Activated CD4-positive, alpha-beta T cell treated with anti-CD3 and anti-CD28 coated beads, Interleukin-2, amount 10 ng/mL, durations not matched to agents 24 days and 14 days (primary cell): Measurements from ENCODE around the gene RPE65. TPM values are rescaled to one million over a fixed set of nuclear protein-coding genes. Genes with fewer than 3 reads are reported as not detected.
"Not testable (repeated sequence)": the region's sequence is repeated elsewhere in the genome, so short reads cannot be mapped to it uniquely, and the experiment has no call there.

Experiments
- DNase-seq: peaks from one replicate; pipeline ENCODE4 v3.0.0; 2022
- H3K27ac Mint-ChIP-seq: one replicate; pipeline ENCODE4 v1.8.0; 2022; ENCODE audit warnings: mild to moderate bottlenecking, mixed read lengths
- H3K27me3 Mint-ChIP-seq: one replicate; pipeline ENCODE4 v1.8.0; 2022; ENCODE audit warnings: mixed read lengths
- H3K36me3 Mint-ChIP-seq: one replicate; pipeline ENCODE4 v1.8.0; 2022; ENCODE audit warnings: low read depth, mild to moderate bottlenecking, mixed read lengths
- H3K4me1 Mint-ChIP-seq: one replicate; pipeline ENCODE4 v1.8.0; 2021; ENCODE audit warnings: mixed read lengths
- H3K4me3 Mint-ChIP-seq: one replicate; pipeline ENCODE4 v1.8.0; 2022; ENCODE audit warnings: mild to moderate bottlenecking, moderate library complexity, mixed read lengths
- H3K9me3 Mint-ChIP-seq: one replicate; pipeline ENCODE4 v1.8.0; 2021; ENCODE audit warnings: mixed read lengths
- intact Hi-C: fragments of 100-400 bp; cut with micrococcal nuclease; formaldehyde crosslinking; loops from one replicate; pipeline ENCODE4 v1.15.1; 2023
- total RNA-seq: library from RNA; stranded (reverse); gene quantifications from 2 replicates; pipeline ENCODE4 v1.2.3, GENCODE V29; 2022

Gene RPE65
- total RNA-seq: not detected in 2 replicates

DNA sequence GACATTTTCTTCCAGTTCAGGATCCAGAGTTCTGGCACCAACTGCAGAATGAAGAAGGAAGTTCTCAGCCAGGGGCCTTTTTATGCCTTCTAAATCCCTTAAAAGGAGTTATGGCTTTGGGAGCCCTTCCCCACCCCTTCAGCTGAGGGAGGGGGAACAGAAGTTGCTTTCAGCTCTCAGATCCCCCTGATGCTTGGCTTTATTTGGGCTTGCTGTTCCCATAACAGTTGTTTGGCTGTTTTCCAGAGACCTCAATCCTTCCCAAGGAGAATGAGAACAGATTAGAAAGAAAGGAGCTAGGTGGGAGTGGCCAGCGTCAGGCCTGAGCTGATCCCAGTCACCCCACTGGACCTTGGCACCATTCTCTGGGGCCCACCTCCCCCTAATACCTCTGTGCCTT lies at the start of gene RPE65:
TSS of gene RPE65 (minus strand) at position 54 of the 400 bp plus-strand sequence. CDS start at position 5, 49 bp downstream.
- H3K27me3 Mint-ChIP-seq: peaks cover 3% of the 10 kb centered on the region

GRCh38 chr1:68497358-68497698 lies 47.6 kb upstream of the RPE65 start:
- H3K27ac Mint-ChIP-seq: peak overlapping the region; percentile 9
- intact Hi-C loops: loop anchor here (2.0 kb wide), 1 partner anchor 377 kb away; no protein-coding TSS in a partner anchor
- H3K9me3 Mint-ChIP-seq: no peaks in the 10 kb centered on the region
- peak overlapping the region; percentile 92 for H3K4me3 Mint-ChIP-seq
- H3K36me3 Mint-ChIP-seq: peaks cover 7% of the 10 kb centered on the region
- H3K27me3 Mint-ChIP-seq: peaks cover 35% of the 10 kb centered on the region
- no peak for DNase-seq
- H3K4me1 Mint-ChIP-seq: peaks cover 19% of the 10 kb centered on the region

More for the DNA sequence above, at the start of gene RPE65:
- H3K4me1 Mint-ChIP-seq: no peaks in the 10 kb centered on the region
- H3K36me3 Mint-ChIP-seq: no peaks in the 10 kb centered on the region
- H3K4me3 Mint-ChIP-seq: no peak within 1 kb of the TSS
- no peak for DNase-seq
- H3K27ac Mint-ChIP-seq: no peak within 1 kb of the TSS
- intact Hi-C loops: no loop called here
- no peaks in the 10 kb centered on the region for H3K9me3 Mint-ChIP-seq

DNA sequence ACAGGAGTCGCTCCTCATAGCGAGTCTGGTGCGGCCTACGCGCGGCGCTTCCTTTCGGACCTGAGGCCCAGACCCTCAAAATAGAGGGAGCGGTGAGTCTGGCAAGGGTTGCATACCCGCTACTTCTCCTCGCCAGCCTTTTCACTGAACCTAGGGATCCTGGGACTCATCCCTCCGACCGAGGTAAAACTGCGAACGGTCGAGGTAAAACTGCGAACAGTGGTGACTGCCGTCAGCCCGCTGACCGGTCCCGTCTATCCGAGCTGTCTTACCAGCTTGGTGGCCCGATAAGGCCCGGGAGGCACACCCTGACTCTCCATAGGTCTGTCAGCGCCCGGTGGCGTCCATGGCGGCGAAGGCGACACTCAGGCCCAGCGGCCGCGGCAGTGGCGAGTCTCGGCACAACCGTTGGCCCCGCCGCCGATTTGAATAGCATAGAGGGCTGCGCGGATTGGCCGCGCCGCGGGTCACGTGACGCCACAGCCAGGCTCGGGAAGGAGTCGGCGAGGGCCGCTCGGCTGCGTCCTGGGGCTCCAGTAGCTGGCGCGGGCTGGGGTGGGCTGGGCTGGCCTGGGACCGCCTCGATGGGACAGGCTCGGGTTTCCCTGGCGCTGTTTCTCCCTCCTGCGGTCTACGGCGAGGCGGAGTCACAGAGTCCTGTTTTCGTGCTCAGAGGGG lies 47.1 kb upstream of the RPE65 start, which contains the start of gene DEPDC1:
TSS of gene DEPDC1 (minus strand) at position 403 of the 678 bp plus-strand sequence. CDS start at position 320, 83 bp downstream.
- Mint-ChIP-seq H3K9me3 (no peaks in the 10 kb centered on the region), H3K27me3 (peaks cover 35% of the 10 kb centered on the region), H3K36me3 (peaks cover 7% of the 10 kb centered on the region), H3K27ac (peak within 1 kb of the TSS; percentile 86), H3K4me3 (peak within 1 kb of the TSS; percentile 92), H3K4me1 (peaks cover 19% of the 10 kb centered on the region)
- peak; percentile 97 for DNase-seq
- intact Hi-C loops: loop anchor here (2.0 kb wide), 1 partner anchor 376 kb away; no protein-coding TSS in a partner anchor

DNA sequence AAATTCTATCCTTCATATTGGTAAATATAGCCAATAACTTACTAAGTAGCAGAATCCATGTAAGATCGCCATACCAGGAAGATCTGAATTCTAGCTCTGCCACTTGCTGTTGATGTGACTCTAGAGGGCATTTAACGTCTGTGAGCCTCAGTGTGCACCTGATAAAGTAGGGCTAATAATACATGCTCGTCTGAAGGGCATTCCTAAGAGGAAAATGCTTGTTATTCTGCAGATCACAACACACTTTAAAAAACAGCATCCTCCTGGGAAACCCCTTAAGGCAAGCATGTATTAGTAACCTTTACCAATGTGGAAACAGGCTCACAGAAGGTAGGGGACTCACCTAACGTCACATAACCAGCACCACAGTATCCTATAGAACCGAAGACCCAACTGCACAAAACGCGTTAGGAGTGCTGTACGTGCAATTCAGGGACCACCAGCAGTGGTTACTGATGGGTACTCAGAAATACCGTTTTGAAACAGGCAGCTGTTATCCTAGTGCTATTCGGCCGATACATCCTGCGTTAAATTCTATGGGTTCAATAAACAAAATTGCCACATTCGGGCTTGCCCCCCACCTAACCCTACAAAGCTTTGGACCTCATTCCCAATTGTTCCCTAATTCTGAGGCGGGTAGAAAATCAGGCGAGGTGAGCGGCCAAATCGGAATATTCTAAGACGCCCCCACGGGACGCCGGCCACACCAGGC lies 46.4 kb upstream of the RPE65 start:
- Mint-ChIP-seq H3K4me1 (peaks cover 21% of the 10 kb centered on the region), H3K36me3 (peaks cover 9% of the 10 kb centered on the region), H3K27me3 (peaks cover 31% of the 10 kb centered on the region), H3K9me3 (no peaks in the 10 kb centered on the region), H3K4me3 (peak overlapping the region; percentile 92), H3K27ac (peak overlapping the region; percentile 86)
- intact Hi-C loops: loop anchor here (2.0 kb wide), 1 partner anchor 375 kb away; no protein-coding TSS in a partner anchor
- no peak for DNase-seq

DNA sequence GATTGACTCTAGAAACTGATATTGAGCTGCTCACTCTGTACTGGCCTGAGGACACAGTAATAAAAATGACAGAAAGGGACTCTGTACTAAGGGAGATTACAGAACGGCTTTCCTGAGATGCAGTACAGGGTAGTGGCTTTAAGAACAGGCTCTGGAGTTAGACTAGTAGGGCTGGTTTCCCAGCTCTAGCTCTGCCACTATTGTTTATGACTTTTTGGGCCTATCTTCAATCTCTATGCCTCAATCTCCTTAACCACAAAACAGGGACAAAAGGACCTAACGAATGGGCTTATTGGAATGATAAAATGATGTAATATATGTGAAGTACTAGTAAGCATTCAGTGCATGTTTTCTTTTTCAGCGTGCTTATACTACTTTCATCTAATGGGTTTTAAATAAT lies 45.8 kb upstream of the RPE65 start:
- Mint-ChIP-seq H3K4me1 (peaks cover 23% of the 10 kb centered on the region), H3K36me3 (peaks cover 14% of the 10 kb centered on the region), H3K9me3 (no peaks in the 10 kb centered on the region), H3K27me3 (peaks cover 25% of the 10 kb centered on the region), H3K27ac (peak overlapping the region; percentile 86), H3K4me3 (peak overlapping the region; percentile 92)
- DNase-seq: no peak
- intact Hi-C loops: no loop called here

DNA sequence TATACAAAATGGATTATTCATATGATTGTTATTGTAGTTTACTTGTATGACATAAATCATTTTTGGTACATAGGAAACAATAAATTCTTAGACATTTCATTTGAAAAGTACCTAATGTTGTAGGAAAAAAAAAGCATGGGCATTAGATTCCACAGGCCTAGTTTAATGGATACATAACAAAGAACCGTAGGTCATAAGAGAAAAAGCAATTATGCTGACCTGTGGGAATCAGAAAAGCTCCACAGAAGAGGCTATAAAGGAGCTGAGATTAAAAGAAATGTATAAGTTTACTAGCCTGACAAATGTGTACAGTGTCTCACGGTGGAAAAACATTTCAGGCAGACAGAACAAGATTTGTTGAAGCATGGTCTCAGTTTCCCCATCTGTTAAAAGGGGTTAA lies 43.4 kb upstream of the RPE65 start:
- H3K4me3 Mint-ChIP-seq: no peak overlapping the region
- DNase-seq: no peak
- H3K27ac Mint-ChIP-seq: no peak overlapping the region
- intact Hi-C loops: no loop called here
- H3K36me3 Mint-ChIP-seq: peaks cover 23% of the 10 kb centered on the region
- peaks cover 23% of the 10 kb centered on the region for H3K4me1 Mint-ChIP-seq
- peaks cover 7% of the 10 kb centered on the region for H3K27me3 Mint-ChIP-seq
- H3K9me3 Mint-ChIP-seq: peaks cover 3% of the 10 kb centered on the region

GRCh38 chr1:68492255-68492654 lies 42.5 kb upstream of the RPE65 start:
- H3K4me3 Mint-ChIP-seq, H3K27me3 Mint-ChIP-seq, H3K27ac Mint-ChIP-seq, DNase-seq, H3K9me3 Mint-ChIP-seq, intact Hi-C loops: not testable (repeated sequence)
- H3K36me3 Mint-ChIP-seq: peaks cover 25% of the 10 kb centered on the region
- H3K4me1 Mint-ChIP-seq: peaks cover 20% of the 10 kb centered on the region

GRCh38 chr1:68490046-68490651 lies 40.4 kb upstream of the RPE65 start:
- Mint-ChIP-seq H3K4me3 (no peak overlapping the region), H3K27ac (no peak overlapping the region), H3K9me3 (peaks cover 3% of the 10 kb centered on the region), H3K27me3 (no peaks in the 10 kb centered on the region), H3K4me1 (peaks cover 13% of the 10 kb centered on the region), H3K36me3 (peaks cover 34% of the 10 kb centered on the region)
- intact Hi-C loops: no loop called here
- DNase-seq: no peak

GRCh38 chr1:68485431-68486022 lies 35.8 kb upstream of the RPE65 start:
- Mint-ChIP-seq H3K36me3 (peaks cover 40% of the 10 kb centered on the region), H3K27me3 (no peaks in the 10 kb centered on the region), H3K4me1 (peaks cover 5% of the 10 kb centered on the region), H3K9me3 (peaks cover 3% of the 10 kb centered on the region), H3K27ac (no peak overlapping the region), H3K4me3 (no peak overlapping the region)
- intact Hi-C loops: no loop called here
- DNase-seq: no peak

- H3K36me3 Mint-ChIP-seq: peaks cover 37% of the 10 kb centered on the region
- no peak overlapping the region for H3K4me3 Mint-ChIP-seq
- intact Hi-C loops: no loop called here
- H3K27me3 Mint-ChIP-seq: no peaks in the 10 kb centered on the region
- no peak overlapping the region for H3K27ac Mint-ChIP-seq
- no peaks in the 10 kb centered on the region for H3K9me3 Mint-ChIP-seq
- peaks cover 7% of the 10 kb centered on the region for H3K4me1 Mint-ChIP-seq
- DNase-seq: no peak
Measured at GRCh38 chr1:68484618-68485017, 34.9 kb upstream of the RPE65 start.

DNA sequence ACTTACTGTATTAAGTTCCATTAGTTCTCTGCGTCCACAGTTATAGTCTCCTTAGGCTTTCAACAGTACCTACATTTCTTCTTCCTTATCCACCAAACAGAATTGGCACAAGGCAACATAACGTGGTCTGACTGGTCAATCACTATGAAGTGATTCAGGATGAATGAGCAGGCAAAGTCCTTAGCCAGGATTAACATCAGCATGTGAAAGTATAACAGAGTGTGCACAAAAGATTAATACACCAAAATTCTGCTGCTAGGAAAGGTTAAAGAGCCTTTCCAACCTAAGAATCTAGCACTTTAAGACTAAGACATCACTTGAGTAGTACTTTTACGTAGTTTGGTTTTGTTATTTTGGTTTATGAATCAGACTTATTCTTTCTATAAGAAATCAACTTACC lies 31.3 kb upstream of the RPE65 start:
- DNase-seq: no peak
- H3K27ac Mint-ChIP-seq: no peak overlapping the region
- H3K4me1 Mint-ChIP-seq: peaks cover 4% of the 10 kb centered on the region
- peaks cover 39% of the 10 kb centered on the region for H3K36me3 Mint-ChIP-seq
- no peaks in the 10 kb centered on the region for H3K27me3 Mint-ChIP-seq
- intact Hi-C loops: no loop called here
- no peak overlapping the region for H3K4me3 Mint-ChIP-seq
- no peaks in the 10 kb centered on the region for H3K9me3 Mint-ChIP-seq

GRCh38 chr1:68479501-68479900 lies 29.7 kb upstream of the RPE65 start:
- no peak for DNase-seq
- Mint-ChIP-seq H3K27ac (no peak overlapping the region), H3K27me3 (no peaks in the 10 kb centered on the region), H3K4me3 (no peak overlapping the region), H3K4me1 (peaks cover 4% of the 10 kb centered on the region), H3K36me3 (peaks cover 34% of the 10 kb centered on the region), H3K9me3 (no peaks in the 10 kb centered on the region)
- intact Hi-C loops: no loop called here

DNA sequence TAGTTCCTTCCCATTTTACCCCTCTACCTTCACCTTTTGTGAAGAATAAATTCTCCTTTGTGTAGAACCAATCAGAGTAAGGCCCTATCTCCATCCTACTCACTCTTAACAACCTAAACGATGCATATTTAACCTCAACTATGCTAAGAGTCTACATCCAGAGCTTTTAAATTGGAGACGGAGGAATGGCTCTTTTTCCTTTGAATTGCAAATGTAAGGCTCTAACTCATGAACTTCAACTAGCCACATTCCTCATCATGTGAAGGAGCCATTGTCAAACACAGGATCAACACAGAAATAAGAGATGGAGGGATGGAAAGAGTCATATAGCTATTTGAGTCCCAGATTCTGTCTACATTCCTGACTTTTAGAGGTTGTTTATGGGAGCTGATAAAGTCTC lies 28.9 kb upstream of the RPE65 start:
- intact Hi-C loops: no loop called here
- no peak for DNase-seq
- Mint-ChIP-seq H3K27me3 (no peaks in the 10 kb centered on the region), H3K4me3 (no peak overlapping the region), H3K27ac (no peak overlapping the region), H3K36me3 (peaks cover 30% of the 10 kb centered on the region), H3K4me1 (peaks cover 4% of the 10 kb centered on the region), H3K9me3 (no peaks in the 10 kb centered on the region)

GRCh38 chr1:68476626-68477025 lies 26.9 kb upstream of the RPE65 start:
- H3K27me3 Mint-ChIP-seq, intact Hi-C loops, H3K4me1 Mint-ChIP-seq, H3K27ac Mint-ChIP-seq, DNase-seq, H3K4me3 Mint-ChIP-seq, H3K9me3 Mint-ChIP-seq: not testable (repeated sequence)
- H3K36me3 Mint-ChIP-seq: peaks cover 16% of the 10 kb centered on the region
